ENCODE measurements around the gene TRIM69. TPM values are rescaled to one million over a fixed set of nuclear protein-coding genes. Genes with fewer than 3 reads are reported as not detected.
"Not testable (repeated sequence)": the region's sequence is repeated elsewhere in the genome, so short reads cannot be mapped to it uniquely, and the experiment has no call there.

The TRIM69 gene
- total and polyA plus RNA-seq, 2 of the 4 experiments (the other 2 are of a cell fraction) = 5.3 to 7.7 TPM

- TF ChIP-seq SMC3 (IDR thresholded peaks at IDR 0.05; ENCODE audit: low read depth, low read length) (no peak), MAFK (IDR thresholded peaks at IDR 0.05; ENCODE audit: low read depth, low read length) (no peak)
These were observed 8.7 kb upstream of the TRIM69 start (continued) for GRCh38 chr15:44727485-44728231.

GRCh38 chr15:44728232-44728575, 8.1 kb upstream of the TRIM69 start:
- H3K9ac ChIP-seq (ENCODE audit: low read depth, low read length); in situ Hi-C loops (cut with MboI; ENCODE audit: low sequenced_read_pairs); DNase-seq; H4K5ac ChIP-seq (ENCODE audit: low read depth, low read length); H3K27me3 ChIP-seq (ENCODE audit: control insufficient read depth, insufficient read depth, low read length); dilution Hi-C loops (cut with HindIII; ENCODE audit: low sequenced_read_pairs, unreplicated experiment); H3K4me2 ChIP-seq (ENCODE audit: low read depth, low read length); BruUV-seq (replicated peaks); H3K18ac ChIP-seq (ENCODE audit: low read depth, low read length); H3K9me3 ChIP-seq (ENCODE audit: control insufficient read depth, insufficient read depth, low read length); H4K20me1 ChIP-seq (ENCODE audit: insufficient read depth, low read length); ATAC-seq (ENCODE audit: low read depth); H3K9me1 ChIP-seq (ENCODE audit: insufficient read depth, low read length); H3K4me1 ChIP-seq (ENCODE audit: control insufficient read depth, insufficient read depth, low read length); POLR2A ChIA-PET (ENCODE audit: unreplicated experiment); H3K36me3 ChIP-seq (ENCODE audit: control insufficient read depth, insufficient read depth, low read length); H2AK5ac ChIP-seq (ENCODE audit: low read depth, low read length); H2BK15ac ChIP-seq (ENCODE audit: low read depth, low read length); H3K23ac ChIP-seq (ENCODE audit: low read depth, low read length); H3K14ac ChIP-seq (replicated peaks; ENCODE audit: low read depth, low read length); H2AK9ac ChIP-seq (replicated peaks; ENCODE audit: low read depth, low read length, poor library complexity): not testable (repeated sequence)
- TF ChIP-seq BHLHE40 (IDR thresholded peaks at IDR 0.05; ENCODE audit: low read depth, low read length) = peak; percentile 65; the same call in 1 of the 2 replicates
- CTCF ChIA-PET = interaction anchor here (1.2 to 1.5 kb wide), 2 partner anchors 10 to 14 kb away, joined by 6 to 7 read pairs; no protein-coding TSS in a partner anchor
- Histone ChIP-seq H3K4ac (ENCODE audit: low read depth, low read length) (peak overlapping the region; percentile 12), H4K8ac (ENCODE audit: low read depth in 2 of 2, low read length in 2 of 2) (peak overlapping the region; percentile 27 to 68; a peak in 2 of 4 replicates), H2BK20ac (ENCODE audit: low read depth, low read length) (peak overlapping the region; percentile 37; the same call in 1 of the 2 replicates), H3K79me1 (ENCODE audit: low read depth in 1 of 2, low read length in 2 of 2) (peaks cover 0 to 32% of the 10 kb centered on the region in 2 experiments; a peak in 2 of 4 replicates), H2BK5ac (ENCODE audit: low read depth, low read length, poor library complexity, severe bottlenecking) (peak overlapping the region; percentile 47), H2BK120ac (ENCODE audit: low read depth, low read length) (peak overlapping the region; percentile 3), H3K4me3 (ENCODE audit: insufficient read depth, low read depth, low read length) (peak overlapping the region; percentile 45; the same call in 1 of the 2 replicates), H2AFZ (replicated peaks; ENCODE audit: low read length, poor library complexity) (peak overlapping the region; percentile 93), H4K91ac (ENCODE audit: insufficient read depth, low read depth, low read length) (0 out of 2 replicates have a peak overlapping the region, but pooled peaks have one; percentile 22), H3K27ac (ENCODE audit: insufficient read depth, low read length) (peak overlapping the region; percentile 76), H3K56ac (ENCODE audit: extremely low read depth, insufficient read depth, low read length) (peak overlapping the region; percentile 37; the same call in 1 of the 2 replicates)
- intact Hi-C loops (cut with micrococcal nuclease) = loop anchor here (1.0 kb wide), 2 partner anchors 17 to 65 kb away; partner anchors contain the start of genes B2M, PATL2 and SPG11
- WGBS, 2 experiments (ENCODE audit: extremely low coverage in 2 of 2, insufficient read length in 1 of 2) = no CpG with 5 or more reads among the region's 5 CpGs

All from IMR-90 (cell line).